H1 (cell line): ENCODE data around the gene SNX25. TPM values are rescaled to one million over a fixed set of nuclear protein-coding genes. Genes with fewer than 3 reads are reported as not detected.
"Not testable (repeated sequence)": the region's sequence is repeated elsewhere in the genome, so short reads cannot be mapped to it uniquely, and the experiment has no call there.

Experiments used
- CTCF ChIA-PET: fragments of 300-600 bp; sonication (Branson Sonifier 250); formaldehyde crosslinking; loops from one replicate; lab custom pipeline; 2021; ENCODE audit not compliant: partially characterized antibody; lab: Charles Lee
- POLR2A ChIA-PET: fragments of 300-600 bp; sonication (Branson Sonifier 250); formaldehyde crosslinking; loops from one replicate; lab custom pipeline; 2021; ENCODE audit warnings: inconsistent platforms; ENCODE audit not compliant: partially characterized antibody; lab: Charles Lee
- DNase-seq, 2 experiments: peaks; one replicate each; pipeline versions ENCODE4 v3.0.0 to v3.0.0-alpha.2; 2010 to 2022; ENCODE audit warnings: low spot score in 2 of 2, low read depth in 1 of 2, mixed read lengths in 1 of 2
- FAIRE-seq: peaks from 2 replicates; lab custom pipeline; 2011; peaks lifted over from hg19 to GRCh38; lab: Jason Lieb, UNC
- H2AFZ ChIP-seq: 2 replicates; pipeline ENCODE4 v1.8.1; 2012; ENCODE audit warnings: low read length, inconsistent platforms
- H2AK5ac ChIP-seq: 2 replicates; pipeline ENCODE4 v1.6.1; 2013; ENCODE audit warnings: low read depth, low read length
- H2BK120ac ChIP-seq: replicated peaks from 2 replicates; pipeline ENCODE3; 2013; ENCODE audit warnings: low read depth, low read length, inconsistent platforms
- H2BK12ac ChIP-seq: 2 replicates; pipeline ENCODE4 v1.6.1; 2013; ENCODE audit warnings: low read depth, low read length
- H2BK15ac ChIP-seq: 2 replicates; pipeline ENCODE4 v1.6.1; 2013; ENCODE audit warnings: low read length
- H2BK20ac ChIP-seq: 2 replicates; pipeline ENCODE4 v1.6.1; 2013; ENCODE audit warnings: low read length
- H2BK5ac ChIP-seq: 2 replicates; pipeline ENCODE4 v1.6.1; 2013; ENCODE audit warnings: low read depth, low read length
- H3K14ac ChIP-seq: 2 replicates; pipeline ENCODE4 v1.6.1; 2013; ENCODE audit warnings: inconsistent platforms; ENCODE audit not compliant: insufficient read length
- H3K18ac ChIP-seq: 2 replicates; pipeline ENCODE4 v1.6.1; 2013; ENCODE audit warnings: low read length; ENCODE audit errors: extremely low read depth
- H3K23ac ChIP-seq: 2 replicates; pipeline ENCODE4 v1.6.1; 2013; ENCODE audit warnings: inconsistent platforms; ENCODE audit not compliant: insufficient read length
- H3K23me2 ChIP-seq: 2 replicates; pipeline ENCODE4 v1.6.1; 2013; ENCODE audit warnings: low read depth, low read length
- H3K27ac ChIP-seq: 2 replicates; pipeline ENCODE4 v1.6.1; 2011; ENCODE audit warnings: low read depth, low read length, inconsistent platforms
- H3K27me3 ChIP-seq, 4 experiments: replicated peaks in 1 of 4; 1 replicate in 1 of 4; 2 replicates in 3 of 4; pipeline versions ENCODE4 v1.6.1 to v1.8.1; 2011 to 2013; ENCODE audit warnings: low read length in 3 of 4, mild to moderate bottlenecking in 3 of 4, inconsistent platforms in 2 of 4, mixed read lengths in 2 of 4, moderate library complexity in 1 of 4; ENCODE audit not compliant: control insufficient read depth in 3 of 4, insufficient read depth in 3 of 4; ENCODE audit errors: extremely low read depth in 1 of 4
- H3K36me3 ChIP-seq, 4 experiments: 2 replicates each; pipeline versions ENCODE4 v1.6.1 to v1.8.1; 2011 to 2013; ENCODE audit warnings: mild to moderate bottlenecking in 4 of 4, low read length in 3 of 4, moderate library complexity in 2 of 4, control low read depth in 1 of 4, inconsistent platforms in 1 of 4; ENCODE audit not compliant: insufficient read depth in 4 of 4, control insufficient read depth in 2 of 4
- H3K4ac ChIP-seq: replicated peaks from 2 replicates; pipeline ENCODE3; 2013; ENCODE audit warnings: low read length, low read depth, mixed read lengths, inconsistent platforms; ENCODE audit not compliant: insufficient read length
- H3K4me1 ChIP-seq, 4 experiments: replicated peaks in 1 of 4; 1 replicate in 1 of 4; 2 replicates in 3 of 4; pipeline versions ENCODE4 v1.6.1 to v1.8.1; 2011 to 2013; ENCODE audit warnings: low read length in 3 of 4, inconsistent platforms in 2 of 4, mixed read lengths in 1 of 4; ENCODE audit not compliant: insufficient read depth in 4 of 4, control insufficient read depth in 3 of 4
- H3K4me2 ChIP-seq, 2 experiments: 2 replicates each; pipeline versions ENCODE4 v1.6.1 to v1.8.1; 2011 to 2013; ENCODE audit warnings: low read depth in 2 of 2, low read length in 2 of 2, control low read depth in 1 of 2, inconsistent platforms in 1 of 2, mild to moderate bottlenecking in 1 of 2; ENCODE audit not compliant: insufficient read depth in 1 of 2
- H3K4me3 ChIP-seq, 4 experiments: fragments of 200-600, 300-600 bp in 1 of 4; sonication (generic), shearing (Covaris generic), sonication (Bioruptor Twin) in 1 of 4; 2 replicates each; pipeline versions ENCODE4 v1.5.1 to v1.8.1; 2011 to 2016; ENCODE audit warnings: low read length in 4 of 4, low read depth in 3 of 4, control low read depth in 2 of 4, inconsistent platforms in 2 of 4, mild to moderate bottlenecking in 2 of 4, mixed read lengths in 1 of 4, moderate library complexity in 1 of 4; ENCODE audit not compliant: insufficient read depth in 2 of 4; ENCODE audit errors: extremely low read depth in 1 of 4
- H3K56ac ChIP-seq: replicated peaks from 2 replicates; pipeline ENCODE3; 2013; ENCODE audit warnings: low read depth, mild to moderate bottlenecking, mixed read lengths, low read length, inconsistent platforms; ENCODE audit not compliant: insufficient read length
- H3K79me1 ChIP-seq: 2 replicates; pipeline ENCODE4 v1.6.1; 2013; ENCODE audit warnings: low read depth, low read length, control low read depth
- H3K79me2 ChIP-seq, 2 experiments: 2 replicates each; pipeline versions ENCODE4 v1.6.1 to v1.8.1; 2012 to 2013; ENCODE audit warnings: low read length in 2 of 2, mild to moderate bottlenecking in 2 of 2, inconsistent platforms in 1 of 2; ENCODE audit not compliant: insufficient read depth in 2 of 2, control insufficient read depth in 1 of 2
- H3K9ac ChIP-seq, 4 experiments: replicated peaks in 1 of 4; 1 replicate in 1 of 4; 2 replicates in 3 of 4; pipeline versions ENCODE4 v1.6.1 to v1.8.1; 2011 to 2013; ENCODE audit warnings: low read depth in 3 of 4, low read length in 3 of 4, control low read depth in 2 of 4, mild to moderate bottlenecking in 2 of 4, moderate library complexity in 2 of 4, inconsistent platforms in 1 of 4; ENCODE audit errors: extremely low read depth in 1 of 4
- H3K9me3 ChIP-seq, 2 experiments: 2 replicates each; pipeline versions ENCODE4 v1.6.1 to v1.8.1; 2012 to 2013; ENCODE audit warnings: mild to moderate bottlenecking in 2 of 2, moderate library complexity in 2 of 2, control low read depth in 1 of 2, inconsistent platforms in 1 of 2, low read depth in 1 of 2, low read length in 1 of 2, mixed read lengths in 1 of 2; ENCODE audit not compliant: insufficient read depth in 2 of 2
- H4K20me1 ChIP-seq, 2 experiments: replicated peaks in 1 of 2; 2 replicates each; pipeline versions ENCODE3 to v1.8.1; 2011 to 2013; ENCODE audit warnings: inconsistent platforms in 2 of 2, low read length in 2 of 2, mild to moderate bottlenecking in 1 of 2; ENCODE audit not compliant: insufficient read depth in 2 of 2, control insufficient read depth in 1 of 2
- H4K5ac ChIP-seq: 2 replicates; pipeline ENCODE4 v1.6.1; 2013; ENCODE audit warnings: low read length, low read depth, mixed read lengths, inconsistent platforms; ENCODE audit not compliant: insufficient read length
- H4K8ac ChIP-seq: 2 replicates; pipeline ENCODE4 v1.8.0; 2013; ENCODE audit warnings: mild to moderate bottlenecking, moderate library complexity, low read length, inconsistent platforms; ENCODE audit not compliant: insufficient read depth; ENCODE audit errors: extremely low read depth
- H4K91ac ChIP-seq: replicated peaks from 2 replicates; pipeline ENCODE3; 2013; ENCODE audit warnings: low read length, mixed read lengths, inconsistent platforms; ENCODE audit not compliant: insufficient read length
- WGBS, 2 experiments: shearing (Covaris generic) in 1 of 2; methylation state at CpG; one replicate each; pipeline versions ENCODE4 v1.1.6 to v1.1.7; 2013 to 2015; ENCODE audit warnings: low lambda C conversion rate in 2 of 2, mixed read lengths in 2 of 2, inconsistent platforms in 1 of 2, low coverage in 1 of 2, missing lambda C conversion rate in 1 of 2; ENCODE audit not compliant: insufficient replicate concordance in 2 of 2, insufficient coverage in 1 of 2, insufficient read length in 1 of 2; ENCODE audit errors: extremely low coverage in 1 of 2, missing lambda C conversion rate in 1 of 2; 5-methylcytosine and 5-hydroxymethylcytosine counted together
- polyA plus RNA-seq, 7 experiments: library from polyadenylated mRNA; depleted of rRNA in 3 of 7; stranded (reverse) in 5 of 7; unstranded in 2 of 7; fragments of >200 nt in 5 of 7; fragments of 200-250 nt in 2 of 7; gene quantifications; 1 replicate in 5 of 7; 2 replicates in 1 of 7; 4 replicates in 1 of 7; pipeline versions ENCODE4 v1.2.1 to v1.2.3, GENCODE V29; 2011 to 2013; ENCODE audit warnings: missing spikeins in 2 of 7, mixed read lengths in 2 of 7
- total RNA-seq: library from RNA; stranded (reverse); fragmentation: NEBNext Ultra II Directional; extraction: Animal tissue kit (Norgen Biotek cat#: 25700); gene quantifications from 2 replicates; pipeline ENCODE4 v1.2.1, GENCODE V29; 2021

Gene SNX25
- total and polyA plus RNA-seq, 2 of the 8 experiments (the other 6 are each of a cell fraction or from before 2014, with no cell fraction given), result 5.4 to 19.9 TPM

GRCh38 chr4:185362570-185362969 lies 153.2 kb downstream of the SNX25 start:
- H4K8ac ChIP-seq, H2BK20ac ChIP-seq, H2AK5ac ChIP-seq, H2BK15ac ChIP-seq, DNase-seq, H3K9ac ChIP-seq, H4K5ac ChIP-seq, H3K79me1 ChIP-seq, H2BK12ac ChIP-seq, FAIRE-seq, H2AFZ ChIP-seq, H3K56ac ChIP-seq, H3K23ac ChIP-seq, H3K9me3 ChIP-seq, H3K27me3 ChIP-seq, H3K4ac ChIP-seq, H3K4me1 ChIP-seq, H3K4me3 ChIP-seq, H4K91ac ChIP-seq, H3K79me2 ChIP-seq, POLR2A ChIA-PET, H2BK120ac ChIP-seq, H3K18ac ChIP-seq, H3K23me2 ChIP-seq, H2BK5ac ChIP-seq, H4K20me1 ChIP-seq, H3K4me2 ChIP-seq, H3K14ac ChIP-seq, H3K27ac ChIP-seq: not testable (repeated sequence)
- 90% methylated on average over 4 of the region's 6 CpGs; no CpG with 5 or more reads in 1 of the 2 experiments for WGBS, 2 experiments
- CTCF ChIA-PET, result interaction anchor here (0.6 to 1.0 kb wide), 3 partner anchors 239 to 432 kb away, joined by 3 read pairs; no protein-coding TSS in a partner anchor
- peaks cover 0 to 11% (median 3%) of the 10 kb centered on the region in 4 experiments; a peak in 2 of 8 replicates for H3K36me3 ChIP-seq
